Measurements from ENCODE around the gene DFFB. TPM values are rescaled to one million over a fixed set of nuclear protein-coding genes. Genes with fewer than 3 reads are reported as not detected.

DFFB gene
- total and polyA plus RNA-seq, 9 of the 15 experiments (the other 6 are each of a cell fraction or from before 2014, with no cell fraction given): 2.3 to 15.8 (median 11.5) TPM

GRCh38 chr1:3900969-3901529 lies 43.8 kb downstream of the DFFB start (continued):
- TF ChIP-seq KDM5B (IDR thresholded peaks at IDR 0.05; ENCODE audit: insufficient replicate concordance, low read depth, low read length) (peak; percentile 37), PATZ1 (CRISPR knock-in tag; IDR thresholded peaks at IDR 0.05; ENCODE audit: borderline replicate concordance) (no peak), SMC3 (conservative IDR thresholded peaks at IDR 0.05; ENCODE audit: insufficient read depth, low read depth, low read length) (no peak), MYBL2 (IDR thresholded peaks at IDR 0.05; ENCODE audit: low read depth) (no peak), MYBL2 (CRISPR knock-in tag; IDR thresholded peaks at IDR 0.05; ENCODE audit: borderline replicate concordance) (no peak), THAP12 (CRISPR knock-in tag; IDR thresholded peaks at IDR 0.05) (peak; percentile 32; the same call in 1 of the 2 replicates), TFAP4 (CRISPR knock-in tag; IDR thresholded peaks at IDR 0.05; ENCODE audit: borderline replicate concordance) (peak; percentile 85), ZNF217 (CRISPR knock-in tag; IDR thresholded peaks at IDR 0.05) (no peak), KAT2B (IDR thresholded peaks at IDR 0.05; ENCODE audit: low read depth, low read length) (no peak), ELF4 (CRISPR knock-in tag; IDR thresholded peaks at IDR 0.05) (no peak), ZNF24 (IDR thresholded peaks at IDR 0.05) (peak; percentile 48; the same call in 1 of the 2 replicates), SRF (CRISPR knock-in tag; IDR thresholded peaks at IDR 0.05) (peak in 1 of 2 experiments; percentile 62; a peak in 1 of 4 replicates), GABPB1 (CRISPR knock-in tag; IDR thresholded peaks at IDR 0.05) (peak; percentile 57; the same call in 1 of the 2 replicates), YY1 (IDR thresholded peaks at IDR 0.05; ENCODE audit: borderline replicate concordance in 1 of 3, control insufficient read depth in 1 of 3, extremely low read depth in 1 of 3, insufficient read depth in 3 of 3, insufficient read length in 1 of 3, insufficient replicate concordance in 2 of 3, low read depth in 1 of 3, low read length in 2 of 3) (peak; percentile 53 to 89 (median 82)), PBX2 (CRISPR knock-in tag; IDR thresholded peaks at IDR 0.05; ENCODE audit: low read depth) (no peak), PBX2 (tag; conservative IDR thresholded peaks at IDR 0.05; ENCODE audit: low read depth) (0 out of 2 replicates have a peak, but pooled peaks have one; percentile 17), CBFB (CRISPR knock-in tag; IDR thresholded peaks at IDR 0.05) (peak; percentile 54; the same call in 1 of the 2 replicates)

All from K562 (cell line).